A673 (cell line): ENCODE results near the gene MSI2.

Experiments
- CTCF ChIP-seq: fragments of 300-800, 200-600 bp; sonication (generic); conservative IDR thresholded peaks from 2 replicates; pipeline ENCODE4 v1.5.1; 2017; ENCODE audit warnings: low read depth, mild to moderate bottlenecking, antibody characterized with exemption, low read length, moderate library complexity, mixed read lengths
- EZH2 ChIP-seq: fragments of 200-600 bp; sonication (generic); IDR thresholded peaks from 2 replicates; pipeline ENCODE4 v1.6.1; 2017; ENCODE audit warnings: borderline replicate concordance, low read depth, mild to moderate bottlenecking, mixed read lengths, antibody characterized with exemption, low read length; ENCODE audit not compliant: poor library complexity, severe bottlenecking

GRCh38 chr17:57420734-57421717 is 164.7 kb downstream of the MSI2 start:
- TF ChIP-seq CTCF (no peak), EZH2 (no peak)
